Activated CD8-positive, alpha-beta memory T cell treated with anti-CD3 and anti-CD28 coated beads, Interleukin-2, amount 10 ng/mL, durations not matched to agents 7 days and 5 days (primary cell): ENCODE measurements around the gene ACSL5. TPM values are rescaled to one million over a fixed set of nuclear protein-coding genes. Genes with fewer than 3 reads are reported as not detected.

Experiments used
- ATAC-seq: fragments of 150-1000 bp; cut with Tn5 transposase; one replicate; pipeline ENCODE4 v1.10.0; 2021; ENCODE audit warnings: moderate library complexity
- CTCF ChIA-PET: fragments of 350-600 bp; sonication (Branson Sonifier 250); formaldehyde crosslinking; loops from one replicate; lab custom pipeline; 2021; ENCODE audit warnings: antibody characterized with exemption; lab: Charles Lee
- DNase-seq: peaks from one replicate; pipeline ENCODE4 v3.0.0-alpha.2; 2020
- H3K27ac Mint-ChIP-seq: one replicate; pipeline ENCODE4 v1.8.0; 2021; ENCODE audit warnings: mild to moderate bottlenecking, mixed read lengths
- H3K27me3 Mint-ChIP-seq: one replicate; pipeline ENCODE4 v1.8.0; 2021; ENCODE audit warnings: mixed read lengths
- H3K36me3 Mint-ChIP-seq: one replicate; pipeline ENCODE4 v1.8.0; 2021; ENCODE audit warnings: mild to moderate bottlenecking, mixed read lengths
- H3K4me1 Mint-ChIP-seq: one replicate; pipeline ENCODE4 v1.8.0; 2021; ENCODE audit warnings: mixed read lengths
- H3K4me3 Mint-ChIP-seq: one replicate; pipeline ENCODE4 v1.8.0; 2021; ENCODE audit warnings: mild to moderate bottlenecking, moderate library complexity, mixed read lengths
- H3K9me3 Mint-ChIP-seq: one replicate; pipeline ENCODE4 v1.8.0; 2022; ENCODE audit warnings: low read depth, mixed read lengths
- total RNA-seq, 2 experiments: library from RNA; stranded (reverse); gene quantifications; one replicate each; pipeline ENCODE4 v1.2.3, GENCODE V29; 2021

ACSL5 gene
- total RNA-seq, 2 experiments from 2014 or later: 58.1 to 64.4 TPM

GRCh38 chr10:112471878-112472487 lies 98.1 kb downstream of the ACSL5 start:
- no peak for DNase-seq
- Mint-ChIP-seq H3K4me3 (no peak overlapping the region), H3K27ac (no peak overlapping the region), H3K9me3 (no peaks in the 10 kb centered on the region), H3K4me1 (peaks cover 4% of the 10 kb centered on the region), H3K36me3 (peaks cover 13% of the 10 kb centered on the region), H3K27me3 (no peaks in the 10 kb centered on the region)
- ATAC-seq: peak; percentile 67
- CTCF ChIA-PET: interaction anchor here (0.7 to 2.5 kb wide), 25 partner anchors 9 to 1091 kb away, joined by 3 to 17 read pairs (median 5); partner anchors contain the start of genes VTI1A and ZDHHC6

- Mint-ChIP-seq H3K4me1 (peaks cover 4% of the 10 kb centered on the region), H3K36me3 (peaks cover 6% of the 10 kb centered on the region), H3K4me3 (no peak overlapping the region), H3K9me3 (no peaks in the 10 kb centered on the region), H3K27me3 (no peaks in the 10 kb centered on the region), H3K27ac (no peak overlapping the region)
- ATAC-seq (no peak), DNase-seq (no peak)
- CTCF ChIA-PET: interaction anchor here (0.6 to 4.1 kb wide), 10 partner anchors 8 to 1087 kb away, joined by 3 to 15 read pairs (median 4); partner anchors contain the start of gene ZDHHC6
Observed at GRCh38 chr10:112475575-112476218, 101.8 kb downstream of the ACSL5 start.

Other genes with a start within 250 kb of the ACSL5 start
- gene GPAM, start 190.4 kb upstream of the ACSL5 start, total RNA-seq: 1 to 10 TPM; 5.1 to 9.8 TPM
- gene TECTB, start 90.7 kb upstream of the ACSL5 start, total RNA-seq: not detected
- 10 to 100 TPM; 44.2 to 48.1 TPM for gene ZDHHC6, start 72.8 kb downstream of the ACSL5 start, total RNA-seq
- gene VTI1A, start 73.1 kb downstream of the ACSL5 start, total RNA-seq: 10 to 100 TPM; 39.0 to 54.6 TPM